Stimulated activated CD4-positive, alpha-beta T cell treated with anti-CD3 and anti-CD28 coated beads, Interleukin-12 subunit alpha, Interleukin-12 subunit beta, amount 100 ng/mL, for 4 hours (primary cell): ENCODE data around the gene P2RX3.
"Not testable (repeated sequence)": the region's sequence is repeated elsewhere in the genome, so short reads cannot be mapped to it uniquely, and the experiment has no call there.

Source experiments
- DNase-seq: peaks from one replicate; pipeline ENCODE4 v3.0.0-alpha.2; 2020

Gene P2RX3

DNA sequence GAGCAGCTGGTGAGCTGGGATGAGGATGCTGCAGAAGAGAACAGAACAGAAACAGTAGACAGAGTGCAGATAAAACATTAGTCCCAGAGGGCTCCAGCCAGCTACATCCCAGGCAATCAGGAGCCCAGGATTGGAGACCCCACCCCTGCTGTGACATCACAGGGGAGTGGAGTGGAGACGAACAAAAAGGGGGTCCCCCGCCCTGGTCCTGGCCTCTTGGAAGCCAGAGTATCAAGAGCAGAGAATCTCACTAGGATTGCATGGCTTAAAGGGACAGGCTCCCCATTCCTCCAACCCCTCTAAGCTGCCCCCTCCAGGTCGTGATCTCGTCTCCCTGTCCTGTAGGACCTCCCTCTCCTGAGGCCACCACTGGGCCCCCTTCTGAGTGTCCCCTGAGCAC is at the start of gene P2RX3:
TSS of gene P2RX3 (plus strand) at position 211 of the 400 bp plus-strand sequence. CDS start 199 bp downstream, outside the sequence.
- no peak for DNase-seq

DNA sequence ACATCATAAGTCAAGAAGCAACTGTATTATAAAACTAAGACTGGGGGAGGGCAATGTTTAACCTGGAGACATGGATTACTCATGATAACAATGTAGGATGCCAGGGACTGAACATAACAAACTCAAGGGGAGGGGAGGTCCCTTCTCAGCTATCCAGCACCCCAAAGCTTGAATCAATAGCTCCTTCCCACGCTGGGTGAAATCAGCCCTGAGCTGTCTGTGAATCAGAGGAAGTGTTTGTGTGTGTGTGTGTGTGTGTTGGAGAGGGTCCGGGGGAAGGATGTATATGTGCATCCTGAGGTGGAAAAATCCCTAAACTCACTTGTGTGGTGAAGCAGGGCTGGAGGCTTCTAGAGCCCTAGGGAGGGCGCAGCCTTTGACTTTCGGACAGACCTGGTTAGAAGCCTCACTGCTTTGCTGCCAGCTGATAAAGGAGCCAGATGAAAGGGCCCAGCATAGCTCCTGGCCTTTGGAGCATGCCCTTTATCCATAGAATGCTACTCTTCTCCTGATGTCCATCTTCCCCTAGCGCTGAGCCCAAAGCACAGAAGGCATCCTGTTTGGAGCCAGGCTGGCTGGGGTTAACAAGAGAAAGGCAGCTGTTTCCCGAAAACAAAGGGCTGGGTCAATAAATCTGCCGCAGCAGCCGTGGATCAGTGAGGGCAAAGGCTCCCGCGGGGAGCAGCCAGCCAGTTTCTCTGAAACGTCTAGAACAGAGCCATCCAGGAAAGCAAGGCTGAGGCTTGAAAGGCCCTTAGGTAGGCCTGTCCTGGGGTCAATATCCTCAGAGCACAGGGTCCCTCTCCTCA is 49.2 kb upstream of the P2RX3 start:
- DNase-seq = no peak

DNA sequence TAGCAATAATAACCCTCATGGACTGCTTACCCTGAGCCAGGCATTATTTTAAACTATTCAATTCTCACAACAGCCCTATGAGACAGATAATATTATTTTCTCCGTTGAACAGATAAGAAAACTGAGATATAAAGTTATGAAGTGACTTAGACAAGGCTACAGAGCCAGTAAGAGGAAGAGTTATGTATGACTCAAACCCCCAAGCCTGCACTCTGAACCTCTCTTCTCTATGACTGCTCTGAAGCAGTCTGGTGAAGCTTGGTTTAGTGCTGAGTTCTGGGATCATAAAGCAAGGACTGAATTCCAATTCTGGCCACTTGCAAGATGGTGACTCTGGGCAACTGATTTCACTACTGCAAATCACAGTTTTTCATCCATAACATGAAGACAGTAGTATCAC is 47.9 kb upstream of the P2RX3 start:
- DNase-seq = no peak

DNA sequence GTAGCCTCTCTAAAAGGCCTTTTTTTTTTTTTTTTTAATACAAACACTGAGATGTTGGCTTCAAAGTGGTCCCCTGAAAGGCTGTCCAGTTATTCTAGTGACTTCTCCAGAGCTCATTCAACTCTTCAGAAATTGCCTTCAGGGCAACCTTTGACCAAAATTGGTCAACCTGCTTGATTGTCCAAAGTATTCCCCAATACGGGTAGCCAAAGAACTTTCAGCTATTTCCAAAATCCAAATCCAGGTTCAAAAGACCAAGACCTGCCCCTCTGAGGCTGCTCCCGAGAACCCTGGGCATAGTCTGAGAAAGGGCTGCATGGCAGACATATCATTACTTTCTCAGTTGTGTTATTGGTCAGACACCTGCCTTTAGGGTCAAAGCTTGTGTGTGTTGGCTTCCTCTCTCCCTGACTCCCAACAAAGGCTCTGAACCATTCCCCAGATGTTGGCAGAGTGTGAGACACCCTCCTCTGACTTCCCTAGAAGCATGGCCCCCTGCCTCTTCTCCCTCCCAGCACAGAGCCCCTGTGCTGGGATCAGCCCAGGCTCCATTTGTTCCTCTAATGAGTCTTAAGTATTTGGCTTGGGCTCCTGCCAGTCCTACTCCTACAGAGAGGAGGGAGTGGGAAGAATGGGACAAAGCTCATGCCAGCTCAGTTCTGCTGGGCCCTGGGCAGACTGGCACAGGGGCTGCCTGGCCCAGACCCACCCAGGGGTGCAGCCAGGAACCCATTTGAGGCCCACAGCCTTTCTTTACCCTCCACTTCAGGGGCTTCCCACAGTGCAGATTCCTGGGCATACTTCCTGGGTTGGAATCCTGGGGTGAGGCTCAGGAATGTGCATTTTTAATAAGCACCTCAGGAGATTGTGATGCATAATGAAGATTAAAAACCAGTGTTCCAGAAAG is 43.7 kb upstream of the P2RX3 start:
- DNase-seq = no peak

DNA sequence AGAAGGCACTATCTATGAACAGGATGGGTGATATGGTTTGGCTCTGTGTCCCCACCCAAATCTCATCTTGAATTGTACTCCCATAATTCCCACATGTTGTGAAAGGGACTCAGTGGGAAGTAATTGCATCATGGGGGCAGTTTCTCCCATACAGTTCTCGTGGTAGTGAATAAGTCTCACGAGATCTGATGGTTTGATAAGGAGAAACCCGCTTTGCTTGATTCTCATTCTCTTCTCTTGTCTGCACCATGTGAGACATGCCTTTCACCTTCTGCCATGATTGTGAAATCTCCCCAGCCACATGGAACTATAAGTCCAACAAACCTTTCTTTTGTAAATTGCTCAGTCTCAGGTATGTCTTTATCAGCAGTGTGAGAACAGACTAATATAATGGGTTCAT is 41.9 kb upstream of the P2RX3 start:
- not testable (repeated sequence) for DNase-seq

DNA sequence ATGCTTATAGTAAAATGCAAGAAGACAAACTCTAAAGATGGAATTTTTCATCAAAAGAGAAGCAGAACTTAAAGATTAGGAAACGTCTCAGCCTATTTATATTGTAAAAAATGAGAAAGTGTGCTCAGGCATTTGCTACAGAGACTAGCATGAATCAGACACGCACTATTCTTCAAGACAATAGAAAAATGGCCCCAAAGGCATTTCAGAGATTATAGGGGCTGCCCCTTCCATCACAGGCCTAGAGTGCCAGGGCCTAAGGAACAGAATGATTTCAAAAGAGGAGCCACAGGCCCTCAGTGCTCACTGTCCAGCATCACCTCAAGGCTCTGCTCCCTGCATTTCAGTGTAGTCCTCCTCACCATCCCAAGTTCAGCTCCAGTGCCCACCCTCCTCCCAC is 40.9 kb upstream of the P2RX3 start:
- DNase-seq = no peak

DNA sequence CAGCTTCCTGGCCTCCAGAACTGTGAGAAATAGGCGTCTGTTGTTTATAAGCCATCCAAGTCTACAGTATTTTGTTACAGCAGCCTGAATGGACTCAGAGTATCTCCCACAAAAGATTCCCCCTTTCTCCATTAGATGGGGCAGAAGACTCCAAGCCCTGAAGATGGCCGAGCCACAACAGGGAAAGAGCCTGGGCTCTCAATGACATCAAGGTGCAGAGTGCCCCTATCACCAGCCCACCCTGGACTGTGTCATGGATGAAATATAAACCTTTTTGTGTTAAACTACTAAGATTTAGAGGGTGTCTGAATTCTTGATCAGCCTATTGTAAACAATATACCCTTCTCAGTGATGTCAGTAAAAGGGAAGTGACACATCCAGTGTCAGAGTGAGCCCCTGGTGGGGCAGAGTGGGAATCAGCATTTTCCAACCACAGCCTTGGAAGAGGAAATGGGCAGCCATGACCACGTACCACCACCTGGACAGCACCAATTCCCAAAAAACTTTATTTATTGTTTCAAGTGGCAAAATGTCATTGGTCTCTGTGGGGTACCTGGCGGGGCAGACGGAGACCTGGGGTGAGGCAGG is 38.9 kb upstream of the P2RX3 start:
- no peak for DNase-seq

DNA sequence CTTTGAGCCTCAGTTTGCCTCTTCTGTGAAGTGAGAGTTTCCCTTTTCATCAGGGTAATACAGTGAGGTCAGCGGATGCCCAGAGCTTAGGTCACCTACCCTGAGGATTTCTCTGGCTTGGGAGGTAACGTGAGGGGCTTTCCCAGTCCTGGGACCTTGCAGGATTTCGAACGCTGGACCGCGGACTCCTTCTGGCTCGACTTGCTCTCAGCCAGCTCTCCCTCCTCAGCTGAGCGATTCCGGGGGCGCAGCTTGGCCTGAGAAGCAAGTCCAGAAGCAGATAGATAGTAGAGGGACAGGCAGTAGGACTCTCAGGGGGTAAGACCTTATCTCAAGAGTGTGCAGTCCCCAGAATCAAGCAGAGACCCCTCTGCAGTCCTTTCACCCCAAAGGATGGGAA is 37.4 kb upstream of the P2RX3 start:
- DNase-seq = no peak

DNA sequence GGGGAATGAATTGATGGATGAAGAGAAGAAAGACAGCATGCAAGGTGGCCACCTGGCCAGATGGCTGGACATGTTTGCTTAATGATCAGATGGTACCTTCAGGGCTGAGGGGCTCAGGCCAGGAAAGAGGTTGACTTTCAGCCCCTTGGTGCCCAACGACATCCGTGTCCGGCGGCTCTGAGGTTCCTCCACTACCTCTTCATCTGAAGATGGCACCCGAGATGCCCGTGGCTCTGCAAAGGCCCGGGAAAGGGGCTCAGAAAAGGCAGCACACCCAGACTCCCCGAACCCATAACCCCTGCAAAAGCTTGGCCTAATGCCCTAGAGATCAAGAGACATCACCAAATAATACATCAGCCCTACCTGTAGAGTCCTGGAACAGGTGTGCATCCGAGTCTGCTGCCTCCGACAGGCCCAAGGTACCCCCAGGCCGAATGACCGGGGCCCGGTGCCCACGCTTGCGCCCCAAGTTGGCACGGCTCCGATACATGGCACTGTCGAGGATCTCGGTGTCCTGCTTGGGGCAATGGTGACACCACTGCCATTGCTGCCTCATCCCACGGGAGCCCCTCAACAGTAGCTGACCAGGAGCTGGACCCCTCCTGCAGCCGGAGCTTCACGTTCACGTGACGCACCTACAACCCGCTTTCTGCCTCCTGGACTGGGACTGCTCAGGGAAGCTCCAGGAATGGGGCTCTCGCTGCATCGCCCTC is 36.3 kb upstream of the P2RX3 start:
- no peak for DNase-seq

DNA sequence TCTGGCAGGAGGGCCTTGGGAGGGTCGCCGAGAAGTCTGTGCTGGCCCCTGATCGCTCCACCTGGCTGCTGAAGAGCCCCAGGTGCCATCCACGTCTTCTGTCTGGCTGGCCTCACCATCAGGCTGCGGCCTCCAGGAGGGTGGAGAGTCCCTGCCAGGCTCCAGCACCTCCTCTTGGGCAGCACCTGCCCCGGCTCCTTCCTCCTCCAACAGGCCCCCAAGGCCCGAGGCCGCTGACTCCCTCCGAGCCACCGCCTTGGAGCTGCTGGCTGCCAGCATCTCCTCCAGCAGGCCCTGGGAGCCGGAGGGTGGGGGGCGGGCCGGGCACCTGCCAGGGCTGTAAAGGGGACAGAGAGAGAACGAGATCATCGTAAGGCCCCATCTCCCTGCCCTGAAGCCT is 35.7 kb upstream of the P2RX3 start:
- no peak for DNase-seq

DNA sequence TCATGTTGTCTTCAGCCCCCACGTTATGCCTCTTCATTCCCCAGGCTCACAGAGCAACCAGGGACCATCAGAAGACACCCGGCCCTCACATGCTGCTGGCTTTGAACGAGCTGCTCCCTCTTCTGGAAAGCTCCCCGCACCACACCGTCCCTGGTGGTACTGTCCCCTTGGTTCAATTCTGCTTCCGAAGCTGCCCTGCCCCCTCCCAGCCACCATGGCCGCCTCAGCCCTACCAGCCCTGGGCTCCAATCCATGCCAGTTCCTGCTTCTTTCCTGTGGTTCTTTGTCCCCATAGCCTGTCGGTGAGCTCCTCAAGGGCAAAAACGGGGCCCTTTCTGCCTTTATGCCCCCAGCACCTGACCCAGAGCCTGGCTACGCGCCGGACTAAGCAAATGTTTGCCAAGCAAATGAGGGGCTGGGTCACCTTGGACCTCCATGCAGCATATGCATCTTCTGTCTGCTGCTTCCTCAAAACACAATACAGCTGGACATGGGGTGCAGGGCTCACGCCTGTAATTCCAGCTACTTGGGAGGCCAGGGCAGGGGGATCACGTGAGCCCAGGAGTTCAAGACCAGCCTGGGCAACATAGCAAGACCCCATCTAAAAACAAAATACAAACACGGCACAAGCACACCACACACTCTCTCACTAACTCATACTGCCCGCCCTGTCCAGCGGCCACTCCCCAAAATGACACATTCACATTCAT is 34.7 kb upstream of the P2RX3 start:
- DNase-seq = no peak

DNA sequence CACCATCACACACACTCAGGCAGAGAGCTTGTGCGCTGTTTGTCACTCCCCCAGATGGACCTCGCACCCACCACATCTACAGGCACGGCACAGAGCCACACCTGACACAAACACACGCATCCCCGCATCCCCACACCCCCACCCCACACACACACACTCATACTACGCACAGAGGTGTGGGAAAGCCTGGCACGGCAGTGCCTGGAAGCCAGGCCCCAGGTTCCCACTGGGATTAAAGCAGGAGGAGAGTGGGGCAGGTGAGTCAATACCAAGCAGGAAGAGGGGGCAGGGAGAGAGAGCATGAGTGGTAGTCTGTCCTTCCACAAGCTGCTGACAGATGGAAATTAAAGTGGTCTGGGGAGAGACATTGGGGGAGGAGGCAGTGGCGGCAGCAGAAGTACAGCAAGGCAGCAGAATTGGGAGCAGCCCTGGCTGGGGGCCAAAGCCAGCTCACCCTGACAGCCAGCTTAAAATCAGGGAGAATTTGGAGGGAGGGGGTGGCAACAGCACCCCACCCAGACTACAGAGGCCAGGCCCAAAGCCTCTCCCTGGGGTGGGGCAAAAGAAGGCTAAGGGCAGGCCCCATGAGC is 34.1 kb upstream of the P2RX3 start:
- DNase-seq = no peak

DNA sequence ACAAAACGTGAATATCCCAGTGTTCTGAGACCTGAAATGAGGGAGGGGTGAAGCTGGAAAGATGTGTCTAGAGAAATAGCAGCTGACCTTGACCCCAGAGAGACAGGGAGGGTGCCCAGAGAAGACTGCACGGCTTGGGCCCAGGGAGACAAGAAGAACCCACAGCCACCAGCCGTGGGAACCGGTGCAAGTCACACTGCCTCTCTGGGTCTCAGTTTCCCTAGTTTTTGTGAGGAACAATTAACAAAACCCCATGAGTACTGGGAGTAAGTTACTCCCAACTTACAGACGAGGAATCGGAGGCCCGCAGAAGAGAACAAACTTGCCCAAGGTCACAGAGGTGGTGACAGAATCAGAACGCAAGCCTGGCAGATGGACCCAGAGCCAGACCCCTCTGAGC is 32.6 kb upstream of the P2RX3 start:
- no peak for DNase-seq

DNA sequence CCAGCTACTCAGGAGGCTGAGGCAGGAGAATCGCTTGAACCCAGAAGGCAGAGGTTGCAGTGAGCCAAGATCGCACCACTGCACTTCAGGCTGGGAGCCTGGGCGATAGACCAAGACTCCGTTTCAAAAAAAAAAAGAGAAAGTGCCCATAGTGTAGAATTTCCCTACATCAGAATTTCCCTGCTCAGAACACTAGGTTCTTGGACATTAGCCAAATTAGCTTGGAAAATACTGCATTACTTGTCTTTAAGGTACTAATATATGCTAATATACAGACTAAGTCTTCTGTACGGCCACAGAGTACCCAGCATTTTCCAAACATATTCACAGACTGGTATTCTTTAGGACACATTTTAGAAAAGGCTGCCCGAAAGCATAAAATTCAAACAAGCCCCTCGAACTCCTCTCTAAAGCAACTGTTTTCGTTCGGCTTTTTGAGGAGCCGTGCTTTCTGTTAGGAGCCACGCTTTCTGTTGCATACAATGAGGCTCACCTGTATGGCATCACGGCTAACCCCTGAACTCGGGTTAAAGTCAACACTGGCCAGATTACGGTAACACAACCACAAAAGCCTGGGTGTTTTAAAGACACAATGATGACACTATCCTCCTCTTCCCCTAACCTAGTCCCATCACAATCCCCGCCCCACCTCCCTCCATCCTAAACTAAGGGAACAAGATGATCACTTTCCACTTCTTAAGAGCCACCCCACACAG is 31.8 kb upstream of the P2RX3 start:
- no peak for DNase-seq

DNA sequence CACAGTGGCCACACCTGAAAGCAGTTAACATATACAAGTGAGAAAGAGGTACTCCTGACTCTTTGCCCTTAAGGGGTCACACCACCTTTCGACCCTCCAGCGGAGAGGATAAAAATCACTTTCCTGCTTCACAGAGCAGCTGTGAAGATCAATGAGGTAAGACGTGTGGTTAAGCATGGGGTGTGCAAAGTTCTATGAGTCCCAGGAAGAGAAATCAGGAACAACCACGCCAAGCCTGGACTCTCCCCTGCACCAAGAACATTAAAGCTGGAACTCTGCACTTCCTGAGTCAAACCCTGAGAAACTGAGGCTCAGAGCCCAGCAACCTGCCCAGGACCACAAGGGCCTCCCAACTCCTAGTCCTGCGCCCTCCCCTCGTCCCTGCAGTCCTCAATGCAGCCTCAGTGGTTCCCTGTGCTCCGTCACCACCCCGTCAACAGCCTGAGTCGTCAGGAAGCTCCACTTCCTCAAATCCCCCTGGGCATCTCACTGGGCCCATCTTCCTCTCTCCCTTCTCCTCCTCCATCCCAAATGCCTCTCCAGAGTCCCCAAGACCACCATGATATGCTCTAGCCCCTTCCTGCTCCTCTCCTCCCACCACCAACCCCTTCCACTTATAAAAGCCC is 31.1 kb upstream of the P2RX3 start:
- DNase-seq = no peak

DNA sequence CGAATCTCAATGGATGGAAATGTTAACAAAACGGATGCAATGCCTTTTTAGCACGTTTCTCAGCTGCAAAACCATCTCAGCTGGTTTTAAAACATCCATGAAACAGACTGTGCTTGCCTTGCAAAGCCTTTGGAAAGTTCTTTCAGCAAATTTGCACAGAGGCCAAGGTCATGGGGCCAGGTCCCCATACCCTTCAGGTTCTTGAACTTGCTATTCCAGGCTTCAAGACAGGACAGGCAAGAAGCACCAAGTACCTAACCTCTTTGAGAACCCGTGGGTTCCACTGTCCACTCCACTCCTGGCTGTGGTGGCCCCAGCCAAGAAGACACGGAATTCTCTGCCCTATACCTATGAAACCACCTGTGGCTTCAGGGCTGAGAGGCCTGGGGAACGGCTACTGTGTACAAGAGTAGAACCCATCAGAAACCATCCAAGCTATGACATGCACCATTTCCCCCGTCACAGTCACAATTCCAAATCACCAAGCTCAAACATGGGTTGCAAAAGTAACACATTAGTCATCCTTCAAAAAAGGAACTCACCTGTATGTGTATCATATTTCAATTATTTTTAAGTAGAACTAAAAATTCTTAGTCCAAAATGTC is 30.4 kb upstream of the P2RX3 start:
- no peak for DNase-seq

DNA sequence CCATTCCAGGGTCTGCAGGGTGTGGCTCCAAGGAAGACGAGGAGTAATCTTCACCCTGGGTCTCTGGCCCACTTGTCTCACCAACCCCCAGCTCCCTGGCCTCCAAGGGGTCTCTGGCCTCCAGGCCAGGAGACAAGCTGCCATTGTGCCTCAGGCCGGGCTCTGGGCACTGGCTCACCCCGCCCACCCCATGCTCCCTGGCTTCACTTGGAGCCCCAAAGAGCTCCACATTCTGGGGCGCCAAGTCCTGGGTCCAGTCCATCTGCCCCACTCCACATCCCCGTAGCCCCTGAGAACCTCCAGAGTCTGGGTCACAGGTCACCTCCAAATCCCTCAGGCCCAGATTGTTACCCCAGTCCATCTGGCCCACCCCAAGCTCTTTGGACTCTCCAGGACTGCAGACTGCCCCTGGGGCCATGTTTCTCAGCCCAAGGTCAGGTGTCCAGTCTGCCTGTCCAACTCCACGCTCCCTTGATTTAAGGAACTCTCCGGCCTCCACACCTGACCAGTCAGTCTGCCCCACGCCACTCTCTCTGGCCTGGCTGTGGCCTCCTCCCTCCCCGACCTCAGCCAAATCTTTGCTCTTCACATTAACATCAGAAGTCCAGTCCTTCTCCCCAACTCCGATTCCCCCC is 29.6 kb upstream of the P2RX3 start:
- no peak for DNase-seq

DNA sequence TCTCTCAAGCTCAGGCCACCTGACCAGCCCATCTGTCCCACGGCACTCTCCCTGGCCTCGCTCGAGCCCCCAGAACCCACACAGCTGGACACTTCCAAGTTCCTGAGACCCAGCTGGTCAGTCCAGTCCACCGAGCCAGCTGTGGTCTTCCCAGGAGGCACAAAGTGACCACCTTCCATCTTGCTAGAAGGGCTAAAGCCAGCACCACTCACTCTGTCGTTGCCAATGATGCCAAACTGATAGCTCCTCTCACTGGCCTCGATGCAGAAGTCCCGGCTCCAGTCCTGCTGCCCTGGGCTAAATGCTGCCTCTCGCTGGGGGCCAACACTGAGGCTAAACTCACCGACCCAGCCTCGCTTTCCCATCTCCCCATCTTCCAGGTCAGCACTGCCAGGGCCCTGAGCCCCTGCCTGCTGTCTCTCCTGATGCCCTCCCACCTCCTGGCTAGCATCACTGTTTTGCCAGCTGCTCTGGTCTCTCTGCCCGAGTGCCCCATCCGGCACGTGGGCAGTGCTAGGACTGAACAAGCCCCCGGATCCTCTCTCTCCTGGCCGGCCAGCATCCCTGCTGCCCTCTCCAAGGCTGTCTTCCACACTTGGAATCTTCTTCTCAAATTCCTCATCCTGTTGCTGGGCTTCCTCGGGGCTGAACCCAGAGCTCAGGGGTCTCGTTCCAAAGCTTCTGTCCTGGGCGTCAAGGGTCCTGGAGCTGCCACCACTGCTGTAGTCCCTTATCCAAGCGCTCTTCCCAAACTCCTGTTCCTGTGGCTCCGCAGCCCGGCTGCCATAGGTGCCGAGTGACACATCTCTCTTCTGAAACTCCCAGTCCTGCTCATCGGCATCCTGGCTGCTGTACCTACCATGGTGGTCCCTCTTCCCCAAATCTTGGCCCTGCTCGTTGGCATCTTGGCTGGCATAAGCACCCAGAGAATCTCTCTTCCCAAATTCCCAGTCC is 28.8 kb upstream of the P2RX3 start:
- no peak for DNase-seq

DNA sequence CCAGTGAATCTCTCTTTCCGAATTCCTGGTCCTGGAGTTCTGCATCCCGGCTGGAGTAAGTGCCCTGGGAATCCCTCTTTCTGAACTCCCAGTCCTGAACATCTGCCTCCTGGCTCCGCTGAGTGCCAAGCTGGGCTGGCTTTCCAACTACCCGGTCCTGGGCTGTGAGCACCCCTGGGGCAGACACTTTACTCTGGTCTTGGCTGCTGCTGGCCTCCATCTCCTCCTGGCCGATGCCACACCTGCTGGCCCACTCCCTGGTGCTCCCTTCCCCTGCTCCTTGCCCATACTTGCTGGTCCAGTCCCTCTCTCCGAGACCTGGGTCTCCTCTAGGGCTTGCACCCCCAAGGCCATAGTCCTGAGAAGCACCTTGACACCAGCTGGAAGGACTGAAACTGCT is 28.1 kb upstream of the P2RX3 start:
- DNase-seq = no peak
